ENCODE data around the gene TDRD12.

The TDRD12 gene

DNA sequence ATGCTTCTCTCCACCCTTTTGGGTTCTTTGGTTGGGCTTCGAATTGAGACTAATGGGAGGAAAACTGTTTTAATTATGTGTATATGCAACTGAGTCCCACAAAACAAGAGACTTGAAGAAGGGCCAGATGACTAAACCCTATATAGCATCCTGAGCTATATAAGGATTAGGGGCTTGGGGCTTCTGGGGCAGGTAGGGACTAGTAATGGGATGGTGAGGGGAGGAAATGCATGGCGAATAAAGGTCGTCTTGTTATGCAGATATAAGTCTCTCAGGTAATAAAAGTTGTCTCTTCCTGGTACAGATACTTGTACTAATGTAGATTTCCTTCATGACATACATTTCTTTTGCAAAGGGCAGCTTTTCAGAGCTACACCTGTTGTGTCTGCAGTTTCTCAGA, 152.8 kb downstream of the TDRD12 start:
- DNase-seq (ENCODE audit: low read depth), result no peak
- H3K4me3 ChIP-seq (ENCODE audit: low read depth, low read length), result no peak overlapping the region
- TF ChIP-seq, protein P1, sequence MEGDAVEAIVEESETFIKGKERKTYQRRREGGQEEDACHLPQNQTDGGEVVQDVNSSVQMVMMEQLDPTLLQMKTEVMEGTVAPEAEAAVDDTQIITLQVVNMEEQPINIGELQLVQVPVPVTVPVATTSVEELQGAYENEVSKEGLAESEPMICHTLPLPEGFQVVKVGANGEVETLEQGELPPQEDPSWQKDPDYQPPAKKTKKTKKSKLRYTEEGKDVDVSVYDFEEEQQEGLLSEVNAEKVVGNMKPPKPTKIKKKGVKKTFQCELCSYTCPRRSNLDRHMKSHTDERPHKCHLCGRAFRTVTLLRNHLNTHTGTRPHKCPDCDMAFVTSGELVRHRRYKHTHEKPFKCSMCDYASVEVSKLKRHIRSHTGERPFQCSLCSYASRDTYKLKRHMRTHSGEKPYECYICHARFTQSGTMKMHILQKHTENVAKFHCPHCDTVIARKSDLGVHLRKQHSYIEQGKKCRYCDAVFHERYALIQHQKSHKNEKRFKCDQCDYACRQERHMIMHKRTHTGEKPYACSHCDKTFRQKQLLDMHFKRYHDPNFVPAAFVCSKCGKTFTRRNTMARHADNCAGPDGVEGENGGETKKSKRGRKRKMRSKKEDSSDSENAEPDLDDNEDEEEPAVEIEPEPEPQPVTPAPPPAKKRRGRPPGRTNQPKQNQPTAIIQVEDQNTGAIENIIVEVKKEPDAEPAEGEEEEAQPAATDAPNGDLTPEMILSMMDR (IDR thresholded peaks at IDR 0.05; ENCODE audit: low read depth, low read length), result no peak
- TF ChIP-seq, protein P2, sequence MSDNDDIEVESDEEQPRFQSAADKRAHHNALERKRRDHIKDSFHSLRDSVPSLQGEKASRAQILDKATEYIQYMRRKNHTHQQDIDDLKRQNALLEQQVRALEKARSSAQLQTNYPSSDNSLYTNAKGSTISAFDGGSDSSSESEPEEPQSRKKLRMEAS (IDR thresholded peaks at IDR 0.05; ENCODE audit: low read depth, low read length), result no peak
- TF ChIP-seq MYC (IDR thresholded peaks at IDR 0.05; ENCODE audit: low read depth, low read length) (no peak), POLR2A (IDR thresholded peaks at IDR 0.05; ENCODE audit: extremely low read depth, insufficient read length) (no peak)

DNA sequence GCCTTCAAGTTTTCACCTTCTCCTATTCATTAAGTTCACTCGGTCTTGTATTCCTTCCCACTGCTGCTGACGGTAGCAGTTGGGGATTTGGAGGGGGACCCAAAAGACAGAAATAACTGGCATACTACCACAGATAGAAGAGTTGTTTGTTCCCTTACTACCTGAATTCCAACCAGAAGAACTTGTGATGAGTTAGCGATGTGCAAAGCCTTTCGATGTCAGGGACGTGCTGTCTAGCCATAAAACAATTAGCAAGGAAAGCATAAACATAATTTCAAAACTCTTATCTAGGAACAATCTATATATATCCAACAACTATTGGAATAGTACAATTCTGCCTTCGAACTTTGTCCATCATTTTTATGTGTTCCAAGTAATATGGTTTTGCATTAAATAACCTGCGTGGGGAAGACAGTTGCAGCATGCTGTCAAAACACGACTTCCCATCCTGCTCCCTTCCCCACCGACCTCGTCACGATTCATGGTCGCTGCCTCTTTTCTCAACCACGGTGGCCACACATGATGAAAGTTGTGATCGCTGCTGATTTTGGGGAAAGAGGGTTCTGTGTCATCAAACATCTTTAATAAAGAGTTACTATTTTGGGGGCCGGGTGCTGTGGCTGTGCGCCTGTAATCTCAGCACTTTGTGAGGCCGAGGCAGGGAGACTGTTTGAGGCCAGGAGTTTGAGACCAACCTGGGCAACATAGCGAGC, 153.8 kb downstream of the TDRD12 start:
- no peak for DNase-seq (ENCODE audit: low read depth)
- TF ChIP-seq POLR2A (IDR thresholded peaks at IDR 0.05; ENCODE audit: extremely low read depth, insufficient read length) (no peak), MYC (IDR thresholded peaks at IDR 0.05; ENCODE audit: low read depth, low read length) (no peak)
- TF ChIP-seq, protein P2 (IDR thresholded peaks at IDR 0.05; ENCODE audit: low read depth, low read length), result no peak
- TF ChIP-seq, protein P1 (IDR thresholded peaks at IDR 0.05; ENCODE audit: low read depth, low read length), result no peak
- no peak overlapping the region for H3K4me3 ChIP-seq (ENCODE audit: low read depth, low read length)

DNA sequence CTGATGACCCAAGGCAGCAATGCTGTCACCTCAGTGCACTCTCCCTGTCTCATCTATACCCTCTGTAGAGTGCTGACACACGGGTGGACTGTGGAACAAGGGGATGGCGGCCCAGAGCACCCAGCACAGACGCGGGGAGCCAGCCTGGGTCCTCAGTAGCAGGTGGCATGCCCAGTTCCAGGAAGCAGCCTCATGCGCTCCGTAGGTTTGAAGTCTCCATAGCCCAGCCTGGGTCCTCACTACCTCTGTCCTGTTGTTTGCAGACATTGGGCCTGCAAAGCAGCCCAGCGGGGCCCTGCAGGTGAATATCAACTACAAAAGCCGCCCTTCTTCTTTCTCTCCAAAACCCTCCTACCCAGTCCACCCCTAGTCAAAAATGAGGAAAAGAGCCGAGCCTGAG, 155.0 kb downstream of the TDRD12 start:
- TF ChIP-seq POLR2A (IDR thresholded peaks at IDR 0.05; ENCODE audit: extremely low read depth, insufficient read length) (no peak), MYC (IDR thresholded peaks at IDR 0.05; ENCODE audit: low read depth, low read length) (no peak)
- TF ChIP-seq, protein P1 (IDR thresholded peaks at IDR 0.05; ENCODE audit: low read depth, low read length), result no peak
- TF ChIP-seq, protein P2 (IDR thresholded peaks at IDR 0.05; ENCODE audit: low read depth, low read length), result no peak

DNA sequence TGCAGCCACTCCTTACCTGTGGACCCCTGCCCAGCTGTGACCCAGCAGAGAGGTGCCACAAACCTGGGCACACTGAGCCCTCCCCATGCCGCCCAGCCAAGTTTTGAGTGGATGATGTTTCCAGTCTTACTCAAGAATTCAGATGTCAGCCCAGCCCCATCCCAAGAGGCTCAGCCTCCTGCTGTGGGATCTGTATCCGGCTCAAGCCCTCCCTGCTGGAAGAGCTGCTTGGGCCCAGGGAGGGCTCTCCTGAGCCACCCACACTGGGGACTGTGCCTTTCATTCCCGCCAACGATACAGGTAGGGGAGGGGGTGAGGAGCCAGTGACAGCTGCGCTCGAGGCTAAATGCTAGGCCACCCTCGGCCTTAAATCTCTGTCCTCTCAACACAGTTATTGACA, 155.9 kb downstream of the TDRD12 start:
- H3K4me3 ChIP-seq (ENCODE audit: low read depth, low read length), result no peak overlapping the region
- no peak for DNase-seq (ENCODE audit: low read depth)
- TF ChIP-seq, protein P1 (IDR thresholded peaks at IDR 0.05; ENCODE audit: low read depth, low read length), result no peak
- no peak for TF ChIP-seq MYC (IDR thresholded peaks at IDR 0.05; ENCODE audit: low read depth, low read length)
- TF ChIP-seq, protein P2 (IDR thresholded peaks at IDR 0.05; ENCODE audit: low read depth, low read length), result no peak
- TF ChIP-seq POLR2A (IDR thresholded peaks at IDR 0.05; ENCODE audit: extremely low read depth, insufficient read length), result no peak

More for the DNA sequence above, 155.0 kb downstream of the TDRD12 start:
- no peak overlapping the region for H3K4me3 ChIP-seq (ENCODE audit: low read depth, low read length)
- DNase-seq (ENCODE audit: low read depth), result no peak

DNA sequence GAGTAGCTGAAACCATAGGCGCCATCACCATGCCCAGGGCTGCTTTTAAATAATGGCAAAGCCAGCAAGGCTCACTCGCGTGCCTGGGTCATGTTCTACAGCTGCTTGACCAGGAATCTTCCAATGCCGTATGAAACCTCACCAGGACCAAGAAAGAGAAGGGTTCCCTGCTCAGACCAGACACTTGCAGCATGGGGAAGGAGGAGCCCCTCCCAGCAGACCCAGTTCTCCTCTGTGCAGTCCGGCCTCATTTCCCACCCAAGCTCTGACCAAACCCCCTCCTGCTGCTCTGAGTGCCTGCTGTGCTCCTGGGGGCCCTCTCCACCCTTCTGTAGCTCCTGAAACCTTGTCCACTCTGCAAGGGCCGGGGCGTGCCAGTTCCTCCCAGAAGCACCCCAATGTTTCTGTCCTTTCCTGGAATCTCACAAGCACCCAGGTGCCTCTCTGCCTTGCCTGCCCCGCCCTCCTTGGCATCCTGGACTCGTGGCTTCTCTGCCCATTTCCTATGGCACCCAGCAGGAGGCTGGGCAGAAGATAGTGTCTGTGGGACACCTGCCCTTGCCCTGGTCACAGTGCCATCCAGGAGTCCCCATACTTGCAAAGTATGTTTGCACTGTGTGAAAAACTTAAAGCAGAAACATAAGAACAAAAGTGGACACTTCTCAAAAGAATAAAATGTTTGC, 156.8 kb downstream of the TDRD12 start:
- TF ChIP-seq MYC (IDR thresholded peaks at IDR 0.05; ENCODE audit: low read depth, low read length) (no peak), POLR2A (IDR thresholded peaks at IDR 0.05; ENCODE audit: extremely low read depth, insufficient read length) (no peak)
- TF ChIP-seq, protein P1 (IDR thresholded peaks at IDR 0.05; ENCODE audit: low read depth, low read length), result no peak
- TF ChIP-seq, protein P2 (IDR thresholded peaks at IDR 0.05; ENCODE audit: low read depth, low read length), result no peak
- DNase-seq (ENCODE audit: low read depth), result no peak
- H3K4me3 ChIP-seq (ENCODE audit: low read depth, low read length), result no peak overlapping the region

All from NB4 (cell line).